AG04450 (cell line): ENCODE data around the gene TBCCD1. TPM values are rescaled to one million over a fixed set of nuclear protein-coding genes. Genes with fewer than 3 reads are reported as not detected.
"Not testable (repeated sequence)": the region's sequence is repeated elsewhere in the genome, so short reads cannot be mapped to it uniquely, and the experiment has no call there.

Experiments used
- CTCF ChIA-PET: fragments of 300-600, 350-600 bp; formaldehyde crosslinking; extraction: SDS; loops from one replicate; lab custom pipeline; 2022; ENCODE audit warnings: antibody characterized with exemption, inconsistent platforms; lab: Charles Lee
- POLR2A ChIA-PET: fragments of 350-600 bp; formaldehyde crosslinking; extraction: SDS; loops from one replicate; lab custom pipeline; 2021; ENCODE audit warnings: antibody characterized with exemption, inconsistent platforms; lab: Yijun Ruan, JAX
- DNase-seq: peaks from one replicate; pipeline ENCODE4 v3.0.0-alpha.2; 2011; ENCODE audit warnings: low read depth, low spot score
- H3K27ac ChIP-seq: one replicate; pipeline ENCODE4 v1.5.1; 2012; ENCODE audit warnings: low read depth, low read length, control low read depth
- H3K27me3 ChIP-seq: one replicate; pipeline ENCODE4 v1.6.0; 2012; ENCODE audit warnings: low read length; ENCODE audit not compliant: control insufficient read depth, insufficient read depth
- H3K4me3 ChIP-seq: 2 replicates; pipeline ENCODE4 v1.5.1; 2011; ENCODE audit warnings: mild to moderate bottlenecking, low read depth, low read length, control low read depth
- H3K9me3 ChIP-seq: 2 replicates; pipeline ENCODE4 v1.5.1; 2012; ENCODE audit warnings: low read length; ENCODE audit not compliant: control insufficient read depth, insufficient read depth
- polyA plus RNA-seq: library from polyadenylated mRNA; depleted of rRNA; stranded (reverse); fragments of >200 nt; gene quantifications from 2 replicates; pipeline ENCODE4 v1.2.3, GENCODE V29; 2011
- TF ChIP-seq, protein P1 (sequence below): IDR thresholded peaks from 2 replicates; pipeline ENCODE4 v1.5.1; 2011; ENCODE audit warnings: low read depth, low read length, control low read depth, inconsistent platforms

Gene TBCCD1
- polyA plus RNA-seq, 1 experiment = 13.1 TPM

GRCh38 chr3:186538779-186539178 lies 28.4 kb downstream of the TBCCD1 start:
- no peaks in the 10 kb centered on the region for H3K9me3 ChIP-seq
- CTCF ChIA-PET = interaction anchor here (2.1 to 6.1 kb wide), 8 partner anchors 12 to 561 kb away, joined by 7 to 143 read pairs (median 34); no protein-coding TSS in a partner anchor
- no peak overlapping the region for H3K4me3 ChIP-seq
- H3K27ac ChIP-seq = no peak overlapping the region
- POLR2A ChIA-PET = no interaction called here
- TF ChIP-seq, protein P1, sequence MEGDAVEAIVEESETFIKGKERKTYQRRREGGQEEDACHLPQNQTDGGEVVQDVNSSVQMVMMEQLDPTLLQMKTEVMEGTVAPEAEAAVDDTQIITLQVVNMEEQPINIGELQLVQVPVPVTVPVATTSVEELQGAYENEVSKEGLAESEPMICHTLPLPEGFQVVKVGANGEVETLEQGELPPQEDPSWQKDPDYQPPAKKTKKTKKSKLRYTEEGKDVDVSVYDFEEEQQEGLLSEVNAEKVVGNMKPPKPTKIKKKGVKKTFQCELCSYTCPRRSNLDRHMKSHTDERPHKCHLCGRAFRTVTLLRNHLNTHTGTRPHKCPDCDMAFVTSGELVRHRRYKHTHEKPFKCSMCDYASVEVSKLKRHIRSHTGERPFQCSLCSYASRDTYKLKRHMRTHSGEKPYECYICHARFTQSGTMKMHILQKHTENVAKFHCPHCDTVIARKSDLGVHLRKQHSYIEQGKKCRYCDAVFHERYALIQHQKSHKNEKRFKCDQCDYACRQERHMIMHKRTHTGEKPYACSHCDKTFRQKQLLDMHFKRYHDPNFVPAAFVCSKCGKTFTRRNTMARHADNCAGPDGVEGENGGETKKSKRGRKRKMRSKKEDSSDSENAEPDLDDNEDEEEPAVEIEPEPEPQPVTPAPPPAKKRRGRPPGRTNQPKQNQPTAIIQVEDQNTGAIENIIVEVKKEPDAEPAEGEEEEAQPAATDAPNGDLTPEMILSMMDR = no peak
- no peak for DNase-seq
- no peaks in the 10 kb centered on the region for H3K27me3 ChIP-seq

- ChIA-PET POLR2A (interaction anchor here (1.0 kb wide), 1 partner anchor 256 kb away, joined by 4 read pairs; no protein-coding TSS in a partner anchor), CTCF (interaction anchor here (1.0 to 3.8 kb wide), 3 partner anchors 277 to 554 kb away, joined by 4 to 24 read pairs (median 18); no protein-coding TSS in a partner anchor)
- Histone ChIP-seq H3K27me3 (no peaks in the 10 kb centered on the region), H3K9me3 (no peaks in the 10 kb centered on the region), H3K4me3 (no peak overlapping the region), H3K27ac (no peak overlapping the region)
- TF ChIP-seq, protein P1 = no peak
- no peak for DNase-seq
Observed at GRCh38 chr3:186536883-186537844, 30.0 kb downstream of the TBCCD1 start.

- ChIA-PET CTCF (interaction anchor here (0.8 to 3.8 kb wide), 3 partner anchors 274 to 556 kb away, joined by 3 to 24 read pairs (median 18); no protein-coding TSS in a partner anchor), POLR2A (no interaction called here)
- H3K27me3 ChIP-seq = no peaks in the 10 kb centered on the region
- no peak overlapping the region for H3K27ac ChIP-seq
- H3K4me3 ChIP-seq = no peak overlapping the region
- TF ChIP-seq, protein P1 = no peak
- DNase-seq = no peak
- no peaks in the 10 kb centered on the region for H3K9me3 ChIP-seq
Observed at GRCh38 chr3:186534113-186534669, 32.9 kb downstream of the TBCCD1 start.

DNA sequence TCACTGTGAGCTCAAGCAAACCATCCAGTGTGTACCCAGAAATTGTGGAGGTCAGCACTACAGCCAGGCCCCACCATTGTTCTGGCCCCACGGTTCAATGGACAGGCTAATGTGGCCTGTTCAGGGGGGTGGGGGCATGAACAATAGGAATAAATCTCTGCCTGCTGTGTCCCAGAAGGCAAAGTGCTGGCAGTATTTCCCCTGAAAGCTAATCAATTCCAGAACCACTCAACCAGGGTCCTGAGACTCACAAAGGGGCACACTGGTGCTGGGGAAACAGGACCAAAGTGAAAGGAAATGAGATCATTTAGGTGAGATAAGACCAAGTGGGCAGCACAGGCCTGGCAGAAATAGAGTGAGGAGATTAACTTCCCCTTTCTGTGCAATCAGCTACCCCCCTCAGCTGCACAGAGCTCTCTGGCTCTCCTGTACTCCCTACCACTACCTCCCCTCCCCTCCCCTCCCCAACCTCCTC lies 34.5 kb downstream of the TBCCD1 start:
- TF ChIP-seq, protein P1 = no peak
- ChIA-PET CTCF (interaction anchor here (0.6 to 1.1 kb wide), 2 partner anchors 8 to 84 kb away, joined by 3 read pairs; no protein-coding TSS in a partner anchor), POLR2A (no interaction called here)
- Histone ChIP-seq H3K4me3 (no peak overlapping the region), H3K9me3 (no peaks in the 10 kb centered on the region), H3K27ac (no peak overlapping the region), H3K27me3 (peaks cover 2% of the 10 kb centered on the region)
- DNase-seq = no peak

DNA sequence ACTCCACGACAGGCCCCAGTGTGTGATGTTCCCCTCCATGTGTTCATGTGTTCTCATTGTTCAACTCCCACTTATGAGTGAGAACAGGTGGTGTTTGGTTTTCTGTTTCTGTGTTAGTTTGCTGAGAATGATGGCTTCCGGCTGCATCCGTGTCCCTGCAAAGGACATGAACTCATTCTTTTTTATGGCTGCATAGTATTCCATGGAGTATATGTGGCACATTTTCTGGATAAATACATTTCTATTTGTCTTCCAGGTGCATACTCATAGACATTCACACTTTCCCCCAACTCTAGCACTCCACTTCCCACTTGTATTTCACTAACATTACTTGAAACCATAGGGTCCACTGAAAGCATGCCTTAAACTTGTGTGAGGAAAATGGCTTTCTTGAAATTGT lies 35.4 kb downstream of the TBCCD1 start:
- POLR2A ChIA-PET = interaction anchor here (0.7 kb wide), 1 partner anchor 38 kb away, joined by 3 read pairs; no protein-coding TSS in a partner anchor
- H3K27me3 ChIP-seq, H3K27ac ChIP-seq, H3K4me3 ChIP-seq, H3K9me3 ChIP-seq, DNase-seq: not testable (repeated sequence)
- CTCF ChIA-PET = interaction anchor here (1.1 kb wide), 1 partner anchor 9 kb away, joined by 3 read pairs; no protein-coding TSS in a partner anchor
